ENCODE measurements around the gene IL10RB.

- TF ChIP-seq CTCF (IDR thresholded peaks at IDR 0.05) (no peak), POLR2A (IDR thresholded peaks at IDR 0.05) (no peak), EP300 (IDR thresholded peaks at IDR 0.05) (no peak), POLR2AphosphoS5 (IDR thresholded peaks at IDR 0.05) (no peak)
Observed at GRCh38 chr21:33286076-33286475, 19.9 kb downstream of the IL10RB start.

Measured in sigmoid colon (tissue), 4 donors.